Glutamatergic neuron (in vitro differentiated cells): Measurements from ENCODE around the gene CEACAM16. TPM values are rescaled to one million over a fixed set of nuclear protein-coding genes. Genes with fewer than 3 reads are reported as not detected.

Experiments used
- DNase-seq: peaks from one replicate; pipeline ENCODE4 v3.0.0; 2022
- H3K27ac Mint-ChIP-seq: one replicate; pipeline ENCODE4 v1.8.0; 2020; ENCODE audit warnings: mild to moderate bottlenecking, mixed read lengths, inconsistent platforms; ENCODE audit not compliant: unreplicated experiment
- H3K27me3 Mint-ChIP-seq: one replicate; pipeline ENCODE4 v1.8.0; 2020; ENCODE audit warnings: mild to moderate bottlenecking, moderate library complexity, mixed read lengths, inconsistent platforms; ENCODE audit not compliant: unreplicated experiment
- H3K36me3 Mint-ChIP-seq: one replicate; pipeline ENCODE4 v1.8.0; 2020; ENCODE audit warnings: mild to moderate bottlenecking, mixed read lengths, inconsistent platforms; ENCODE audit not compliant: unreplicated experiment
- H3K4me1 Mint-ChIP-seq: one replicate; pipeline ENCODE4 v1.8.0; 2020; ENCODE audit warnings: mild to moderate bottlenecking, low read depth, mixed read lengths, inconsistent platforms; ENCODE audit not compliant: unreplicated experiment
- H3K4me3 Mint-ChIP-seq: one replicate; pipeline ENCODE4 v1.8.0; 2020; ENCODE audit warnings: mild to moderate bottlenecking, mixed read lengths, inconsistent platforms; ENCODE audit not compliant: unreplicated experiment
- H3K9me3 Mint-ChIP-seq: one replicate; pipeline ENCODE4 v1.8.0; 2020; ENCODE audit warnings: mild to moderate bottlenecking, moderate library complexity, mixed read lengths, inconsistent platforms; ENCODE audit not compliant: unreplicated experiment
- CTCF ChIP-seq: fragments of 200-600 bp; sonication (generic); IDR thresholded peaks from one replicate; pipeline ENCODE4 v1.5.0; 2021; ENCODE audit not compliant: partially characterized antibody, unreplicated experiment
- total RNA-seq: library from RNA; stranded (reverse); fragmentation: NEBNext Ultra II Directional; extraction: Animal tissue kit (Norgen Biotek cat#: 25700); gene quantifications from one replicate; pipeline ENCODE4 v1.2.1, GENCODE V29; 2021; ENCODE audit not compliant: unreplicated experiment

Gene CEACAM16
- total RNA-seq, 1 donor from 2014 or later: not detected

DNA sequence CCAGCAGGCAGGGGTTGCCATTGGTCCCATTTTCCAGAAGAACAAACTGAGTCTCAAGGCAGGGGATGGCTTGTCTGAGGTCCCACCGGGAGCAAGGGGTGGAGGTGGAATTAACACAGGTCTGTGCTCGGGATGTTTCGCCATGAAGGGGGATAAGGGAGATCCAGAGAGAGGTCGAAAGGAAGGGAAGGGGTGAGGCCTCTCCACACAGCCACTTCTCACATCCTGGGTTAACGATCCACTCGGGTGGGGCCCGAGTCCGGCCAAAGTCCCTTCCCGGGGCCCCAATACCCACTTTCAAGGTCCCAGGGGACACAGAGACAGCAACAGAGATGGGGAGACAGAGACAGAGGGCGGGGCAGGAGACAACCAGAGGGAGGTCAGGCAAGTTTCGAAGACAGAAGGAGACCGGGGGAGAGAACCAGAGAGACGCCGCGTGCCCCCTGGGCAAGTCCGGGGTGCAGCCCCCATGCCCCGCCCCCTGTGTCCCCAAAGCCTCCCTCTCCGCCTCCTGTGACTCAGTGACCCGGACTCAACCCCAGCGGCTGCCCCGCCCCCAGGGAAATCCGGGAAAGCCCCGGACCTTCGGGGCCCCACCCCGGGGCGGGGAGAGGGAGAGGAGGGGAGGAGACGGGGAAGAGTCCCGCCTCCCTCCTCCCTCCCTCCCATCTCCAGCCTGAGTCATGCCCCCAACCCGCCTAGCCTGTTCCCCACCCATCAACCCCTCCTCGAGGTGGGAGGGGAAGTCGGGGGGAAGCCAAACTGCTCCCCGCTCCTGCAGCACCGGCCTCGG, 48.2 kb downstream of the CEACAM16 start:
- Mint-ChIP-seq H3K36me3 (no peaks in the 10 kb centered on the region), H3K4me3 (peak overlapping the region; percentile 82), H3K4me1 (peaks cover 2% of the 10 kb centered on the region), H3K9me3 (peaks cover 3% of the 10 kb centered on the region), H3K27ac (no peak overlapping the region), H3K27me3 (peaks cover 24% of the 10 kb centered on the region)
- DNase-seq: peak; percentile 48
- no peak for TF ChIP-seq CTCF

GRCh38 chr19:44747739-44748425, 48.9 kb downstream of the CEACAM16 start:
- Mint-ChIP-seq H3K9me3 (peaks cover 2% of the 10 kb centered on the region), H3K4me3 (peak overlapping the region; percentile 91), H3K36me3 (no peaks in the 10 kb centered on the region), H3K27me3 (peaks cover 25% of the 10 kb centered on the region), H3K4me1 (peaks cover 2% of the 10 kb centered on the region), H3K27ac (peak overlapping the region; percentile 41)
- DNase-seq: no peak
- TF ChIP-seq CTCF: no peak

GRCh38 chr19:44748426-44749254, 49.7 kb downstream of the CEACAM16 start, which contains the start of gene BCL3:
Gene BCL3, plus strand, starts transcription at chr19:44748708. Its CDS starts 83 bp downstream, at chr19:44748791.
- Mint-ChIP-seq H3K27ac (peak within 1 kb of the TSS; percentile 41), H3K4me1 (peaks cover 2% of the 10 kb centered on the region)

DNA sequence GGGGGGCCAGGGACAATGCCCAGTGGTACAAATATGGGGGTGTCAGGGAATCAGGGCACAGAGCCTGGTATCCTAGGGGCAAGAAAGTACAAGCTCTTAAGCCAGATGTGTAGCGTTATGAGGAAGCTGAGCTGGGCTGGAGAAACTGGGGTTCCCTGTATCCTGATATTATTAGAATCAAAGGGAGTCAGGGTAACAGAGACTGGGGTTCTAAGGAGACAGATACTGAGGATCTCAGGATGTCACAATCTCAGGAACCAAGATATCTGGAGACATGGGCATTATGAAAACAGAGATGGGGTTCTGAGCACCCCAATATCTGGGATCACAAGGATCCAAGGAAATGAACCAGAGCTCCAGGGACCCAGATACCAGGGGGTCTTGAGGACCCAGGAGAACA, 50.3 kb downstream of the CEACAM16 start:
- no peak overlapping the region for H3K27ac Mint-ChIP-seq
- no peak for TF ChIP-seq CTCF

More at GRCh38 chr19:44748426-44749254, 49.7 kb downstream of the CEACAM16 start, which contains the start of gene BCL3:
- no peak for TF ChIP-seq CTCF
- Mint-ChIP-seq H3K36me3 (no peaks in the 10 kb centered on the region), H3K9me3 (peaks cover 2% of the 10 kb centered on the region), H3K4me3 (peak within 1 kb of the TSS; percentile 91), H3K27me3 (peaks cover 25% of the 10 kb centered on the region)
- peak; percentile 41 for DNase-seq

More for the DNA sequence above, 50.3 kb downstream of the CEACAM16 start:
- Mint-ChIP-seq H3K4me1 (peaks cover 7% of the 10 kb centered on the region), H3K27me3 (peaks cover 25% of the 10 kb centered on the region), H3K4me3 (peak overlapping the region; percentile 73), H3K9me3 (peaks cover 2% of the 10 kb centered on the region), H3K36me3 (no peaks in the 10 kb centered on the region)
- no peak for DNase-seq
